ENCODE results near the gene EEF1A2.

EEF1A2 gene

DNA sequence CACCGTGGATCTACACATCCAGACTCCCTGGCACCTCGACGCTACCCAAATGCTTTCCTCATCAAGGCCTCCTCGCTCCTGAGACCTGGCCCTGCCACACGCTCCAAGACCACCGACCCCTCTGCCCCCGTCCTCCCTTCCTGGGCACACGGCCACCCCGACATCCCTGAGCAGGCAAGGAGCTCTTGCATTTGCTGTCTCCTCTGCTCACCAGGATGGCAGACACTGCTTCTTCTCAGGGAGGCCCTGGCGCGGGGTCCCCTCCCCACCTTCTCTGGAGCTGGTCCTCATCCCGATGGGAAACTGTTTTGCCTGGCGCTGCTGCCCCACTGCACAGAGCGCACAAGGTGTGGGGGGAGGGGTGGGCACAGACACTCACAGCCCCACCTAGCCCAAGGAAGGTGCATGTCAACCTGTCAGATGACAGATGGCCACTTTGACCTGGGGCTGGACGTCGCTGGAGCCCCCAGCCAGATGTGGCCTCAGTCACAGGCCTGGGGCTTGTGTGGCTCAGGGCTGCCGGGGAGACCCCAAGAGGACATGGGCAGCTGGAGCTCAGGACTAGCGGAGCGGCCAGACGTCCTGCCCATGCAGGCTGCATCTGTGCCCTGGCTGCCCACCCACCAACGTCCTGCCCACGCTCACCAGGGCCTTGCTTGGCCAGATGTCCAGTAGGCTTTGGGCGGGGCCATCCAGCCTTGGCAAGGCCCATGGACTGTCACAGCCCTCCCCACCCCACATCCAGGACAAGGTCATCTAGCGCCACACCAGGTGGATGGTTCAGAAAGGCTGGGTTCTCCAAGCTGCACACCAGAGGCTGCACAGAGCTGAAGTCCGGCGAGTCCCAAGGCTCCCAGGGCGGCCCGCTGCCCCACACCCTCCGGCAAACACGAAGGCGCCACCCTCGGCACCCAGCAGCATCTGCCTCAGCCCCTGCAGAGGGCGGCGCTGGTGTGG lies 20.3 kb downstream of the EEF1A2 start:
- TF ChIP-seq, protein P1, sequence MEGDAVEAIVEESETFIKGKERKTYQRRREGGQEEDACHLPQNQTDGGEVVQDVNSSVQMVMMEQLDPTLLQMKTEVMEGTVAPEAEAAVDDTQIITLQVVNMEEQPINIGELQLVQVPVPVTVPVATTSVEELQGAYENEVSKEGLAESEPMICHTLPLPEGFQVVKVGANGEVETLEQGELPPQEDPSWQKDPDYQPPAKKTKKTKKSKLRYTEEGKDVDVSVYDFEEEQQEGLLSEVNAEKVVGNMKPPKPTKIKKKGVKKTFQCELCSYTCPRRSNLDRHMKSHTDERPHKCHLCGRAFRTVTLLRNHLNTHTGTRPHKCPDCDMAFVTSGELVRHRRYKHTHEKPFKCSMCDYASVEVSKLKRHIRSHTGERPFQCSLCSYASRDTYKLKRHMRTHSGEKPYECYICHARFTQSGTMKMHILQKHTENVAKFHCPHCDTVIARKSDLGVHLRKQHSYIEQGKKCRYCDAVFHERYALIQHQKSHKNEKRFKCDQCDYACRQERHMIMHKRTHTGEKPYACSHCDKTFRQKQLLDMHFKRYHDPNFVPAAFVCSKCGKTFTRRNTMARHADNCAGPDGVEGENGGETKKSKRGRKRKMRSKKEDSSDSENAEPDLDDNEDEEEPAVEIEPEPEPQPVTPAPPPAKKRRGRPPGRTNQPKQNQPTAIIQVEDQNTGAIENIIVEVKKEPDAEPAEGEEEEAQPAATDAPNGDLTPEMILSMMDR (IDR thresholded peaks at IDR 0.05): no peak
- H3K36me3 ChIP-seq: no peaks in the 10 kb centered on the region
- H3K4me1 ChIP-seq (ENCODE audit: control insufficient read depth in 1 of 2, insufficient read depth in 1 of 2, low read depth in 1 of 2, low read length in 1 of 2): no peaks in the 10 kb centered on the region
- H3K27ac ChIP-seq: no peak overlapping the region
- H3K9me3 ChIP-seq: no peaks in the 10 kb centered on the region
- H3K4me3 ChIP-seq (ENCODE audit: low read depth in 1 of 2, low read length in 1 of 2): no peak overlapping the region
- peaks cover 99% of the 10 kb centered on the region for H3K27me3 ChIP-seq

DNA sequence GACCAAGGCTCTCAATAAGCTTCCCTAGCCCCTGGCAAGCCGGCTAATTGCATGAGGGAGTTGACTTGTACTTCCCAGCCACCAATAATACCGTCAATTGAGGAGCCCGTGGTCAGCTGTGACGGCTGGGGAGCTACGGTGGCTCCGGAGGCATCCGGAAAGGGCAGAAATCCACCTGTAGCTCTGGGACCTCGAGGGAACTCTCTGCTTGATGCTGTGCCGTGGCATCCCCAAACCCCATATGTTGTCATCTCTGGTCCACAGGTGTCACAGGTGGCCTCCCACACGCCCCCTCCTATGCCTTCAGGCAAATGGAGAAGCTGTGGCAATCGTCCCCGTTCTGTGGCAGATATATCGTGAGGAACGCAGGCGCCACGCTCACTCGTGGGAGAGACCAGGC lies 20.9 kb downstream of the EEF1A2 start:
- Histone ChIP-seq H3K27me3 (peaks cover 99% of the 10 kb centered on the region), H3K4me1 (ENCODE audit: control insufficient read depth in 1 of 2, insufficient read depth in 1 of 2, low read depth in 1 of 2, low read length in 1 of 2) (no peaks in the 10 kb centered on the region)

DNA sequence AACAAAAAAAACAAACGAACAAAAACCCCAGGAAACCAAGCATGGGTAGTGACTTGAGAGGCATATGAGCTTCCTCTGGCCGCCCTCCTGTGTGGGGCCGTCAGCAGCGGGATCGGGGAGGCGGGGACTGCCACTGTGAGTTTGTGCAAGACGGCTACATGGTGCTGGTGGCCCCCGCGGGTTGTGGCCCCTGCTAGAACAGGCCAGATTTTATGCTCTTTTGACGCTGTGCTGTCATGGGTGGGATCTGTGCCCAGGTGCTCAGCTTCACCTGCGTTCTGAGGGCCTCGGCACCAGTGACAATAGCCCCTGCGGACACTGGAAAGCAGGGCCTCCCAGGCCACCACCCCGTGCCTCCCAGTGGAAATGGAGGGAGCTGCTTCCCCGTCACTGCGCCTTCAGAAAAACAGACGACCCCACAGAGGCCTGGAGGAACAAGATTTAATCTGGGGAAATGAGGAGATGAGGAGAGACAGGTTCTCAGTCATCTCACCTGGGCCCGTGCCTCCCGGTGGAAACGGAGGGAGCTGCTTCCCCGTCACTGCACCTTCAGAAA lies 21.7 kb downstream of the EEF1A2 start:
- H3K9me3 ChIP-seq: no peaks in the 10 kb centered on the region
- H3K27me3 ChIP-seq: peaks cover 99% of the 10 kb centered on the region
- no peaks in the 10 kb centered on the region for H3K4me1 ChIP-seq (ENCODE audit: control insufficient read depth in 1 of 2, insufficient read depth in 1 of 2, low read depth in 1 of 2, low read length in 1 of 2)
- no peak overlapping the region for H3K27ac ChIP-seq
- TF ChIP-seq, protein P1 (IDR thresholded peaks at IDR 0.05): no peak
- H3K4me3 ChIP-seq (ENCODE audit: low read depth in 1 of 2, low read length in 1 of 2): no peak overlapping the region
- no peaks in the 10 kb centered on the region for H3K36me3 ChIP-seq

More for the DNA sequence above, 20.9 kb downstream of the EEF1A2 start:
- TF ChIP-seq, protein P1 (IDR thresholded peaks at IDR 0.05): no peak
- Histone ChIP-seq H3K27ac (no peak overlapping the region), H3K36me3 (no peaks in the 10 kb centered on the region), H3K9me3 (no peaks in the 10 kb centered on the region), H3K4me3 (ENCODE audit: low read depth in 1 of 2, low read length in 1 of 2) (no peak overlapping the region)

DNA sequence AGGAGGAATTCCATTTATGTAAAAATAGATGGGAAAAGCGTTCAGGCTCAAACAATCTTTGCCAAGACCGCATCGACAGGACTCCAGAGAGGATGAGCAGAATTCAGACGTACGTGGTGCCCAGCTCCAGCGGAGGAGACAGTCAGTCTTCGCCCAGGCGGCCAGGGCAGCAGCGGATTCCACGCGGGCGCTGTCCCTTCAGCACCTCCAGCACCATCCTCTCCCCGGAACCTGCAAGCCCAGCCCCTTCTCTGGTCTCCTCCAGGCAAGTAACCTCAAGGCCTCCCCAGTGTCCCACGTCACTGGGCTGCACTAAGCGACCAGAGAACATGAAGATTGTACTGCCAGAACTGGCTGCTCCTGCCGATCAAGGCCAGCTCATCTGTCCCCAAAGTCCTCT lies 23.7 kb downstream of the EEF1A2 start:
- H3K27ac ChIP-seq: no peak overlapping the region
- no peaks in the 10 kb centered on the region for H3K9me3 ChIP-seq
- H3K27me3 ChIP-seq: peaks cover 99% of the 10 kb centered on the region
- H3K4me1 ChIP-seq (ENCODE audit: control insufficient read depth in 1 of 2, insufficient read depth in 1 of 2, low read depth in 1 of 2, low read length in 1 of 2): no peaks in the 10 kb centered on the region
- no peaks in the 10 kb centered on the region for H3K36me3 ChIP-seq
- TF ChIP-seq, protein P1 (IDR thresholded peaks at IDR 0.05): no peak
- no peak overlapping the region for H3K4me3 ChIP-seq (ENCODE audit: low read depth in 1 of 2, low read length in 1 of 2)

DNA sequence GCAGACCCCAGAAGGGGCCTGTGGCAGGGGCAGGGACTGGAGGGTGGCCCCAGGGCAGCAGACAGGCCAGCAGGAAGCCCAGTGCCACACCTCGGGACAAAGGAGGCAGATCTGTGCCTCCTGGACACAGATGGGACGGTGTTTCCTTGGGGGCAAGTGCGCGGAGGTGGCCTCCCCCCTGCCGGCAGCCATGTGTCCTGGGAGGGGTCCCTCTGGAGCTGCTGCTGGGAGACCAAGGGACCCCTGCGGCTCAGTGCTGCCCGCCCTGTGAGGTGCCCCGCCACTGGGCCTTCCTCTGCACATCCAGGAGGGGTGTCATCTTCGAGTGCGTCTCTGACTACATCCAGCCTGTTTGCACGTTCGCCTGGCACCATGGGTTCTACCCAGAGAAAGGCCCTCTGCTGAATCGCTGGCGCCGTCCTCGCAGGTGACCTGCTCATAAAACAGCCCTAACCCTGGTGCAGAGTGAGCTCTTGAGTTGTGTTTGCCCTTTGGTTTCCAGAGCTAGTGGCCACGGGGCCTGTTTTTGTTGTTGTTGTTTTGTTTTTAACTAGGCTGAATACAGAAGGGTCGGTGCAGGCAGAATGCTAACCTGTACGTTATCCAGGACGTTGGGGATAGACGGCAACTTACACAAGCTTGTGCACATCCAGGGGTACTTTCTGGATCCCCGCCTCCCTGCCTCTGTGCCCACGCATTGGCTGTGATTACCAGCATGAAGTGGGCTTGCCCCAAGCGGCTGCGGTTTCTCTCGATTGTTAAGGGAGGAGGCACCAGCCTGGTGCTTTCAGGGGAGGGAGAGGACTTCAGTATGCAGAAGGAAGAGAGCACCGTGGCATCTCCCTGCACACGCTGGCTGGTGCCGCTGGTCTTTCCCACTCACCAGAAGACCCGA lies 25.1 kb downstream of the EEF1A2 start:
- Histone ChIP-seq H3K9me3 (no peaks in the 10 kb centered on the region), H3K4me3 (ENCODE audit: low read depth in 1 of 2, low read length in 1 of 2) (no peak overlapping the region), H3K27me3 (peaks cover 100% of the 10 kb centered on the region), H3K36me3 (no peaks in the 10 kb centered on the region), H3K4me1 (ENCODE audit: control insufficient read depth in 1 of 2, insufficient read depth in 1 of 2, low read depth in 1 of 2, low read length in 1 of 2) (no peaks in the 10 kb centered on the region), H3K27ac (no peak overlapping the region)
- TF ChIP-seq, protein P1 (IDR thresholded peaks at IDR 0.05): no peak
